Measurements from ENCODE around the gene FHDC1.

Gene FHDC1

GRCh38 chr4:152990471-152991131 is 54.5 kb downstream of the FHDC1 start:
- H3K36me3 ChIP-seq (ENCODE audit: insufficient read depth, low read length) = no peaks in the 10 kb centered on the region
- H3K9me3 ChIP-seq (ENCODE audit: control insufficient read depth, insufficient read depth, low read length) = no peaks in the 10 kb centered on the region
- no peak overlapping the region for H3K9ac ChIP-seq (ENCODE audit: low read depth, low read length)
- H3K4me1 ChIP-seq (ENCODE audit: insufficient read depth, low read length) = no peaks in the 10 kb centered on the region

- H3K36me3 ChIP-seq (ENCODE audit: insufficient read depth, low read length) = no peaks in the 10 kb centered on the region
- no peak overlapping the region for H3K9ac ChIP-seq (ENCODE audit: low read depth, low read length)
- peaks cover 6% of the 10 kb centered on the region; the same call in 1 of the 2 replicates for H3K4me1 ChIP-seq (ENCODE audit: insufficient read depth, low read length)
- no peaks in the 10 kb centered on the region for H3K9me3 ChIP-seq (ENCODE audit: control insufficient read depth, insufficient read depth, low read length)
Observed at GRCh38 chr4:152991398-152991797, 55.3 kb downstream of the FHDC1 start.

GRCh38 chr4:152992027-152992426 is 55.9 kb downstream of the FHDC1 start:
- H3K36me3 ChIP-seq (ENCODE audit: insufficient read depth, low read length) = no peaks in the 10 kb centered on the region
- H3K9me3 ChIP-seq (ENCODE audit: control insufficient read depth, insufficient read depth, low read length) = no peaks in the 10 kb centered on the region
- no peak overlapping the region for H3K9ac ChIP-seq (ENCODE audit: low read depth, low read length)
- H3K4me1 ChIP-seq (ENCODE audit: insufficient read depth, low read length) = peaks cover 11% of the 10 kb centered on the region; the same call in 1 of the 2 replicates

DNA sequence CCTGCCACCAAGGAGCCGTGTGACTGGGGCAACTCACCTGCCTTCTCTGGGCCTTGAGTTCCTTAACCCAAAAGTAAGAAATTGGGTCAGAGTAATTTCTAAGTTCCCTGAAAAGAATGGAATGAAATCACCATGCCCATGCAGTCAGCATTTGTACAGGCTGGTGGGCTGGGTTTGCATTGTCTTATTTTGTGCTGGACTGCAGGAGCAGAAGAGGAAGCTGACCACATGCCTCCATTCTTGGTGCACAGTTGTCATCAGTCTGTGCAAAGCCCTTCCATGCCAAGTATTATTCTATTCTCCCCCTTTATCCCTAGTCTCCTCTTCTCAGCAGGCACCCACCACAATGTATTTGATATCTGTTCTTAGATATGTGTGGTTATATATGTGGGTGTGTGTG is 56.3 kb downstream of the FHDC1 start:
- Histone ChIP-seq H3K4me1 (ENCODE audit: insufficient read depth, low read length) (peaks cover 11% of the 10 kb centered on the region; the same call in 1 of the 2 replicates), H3K36me3 (ENCODE audit: insufficient read depth, low read length) (no peaks in the 10 kb centered on the region), H3K9me3 (ENCODE audit: control insufficient read depth, insufficient read depth, low read length) (no peaks in the 10 kb centered on the region), H3K9ac (ENCODE audit: low read depth, low read length) (no peak overlapping the region)

DNA sequence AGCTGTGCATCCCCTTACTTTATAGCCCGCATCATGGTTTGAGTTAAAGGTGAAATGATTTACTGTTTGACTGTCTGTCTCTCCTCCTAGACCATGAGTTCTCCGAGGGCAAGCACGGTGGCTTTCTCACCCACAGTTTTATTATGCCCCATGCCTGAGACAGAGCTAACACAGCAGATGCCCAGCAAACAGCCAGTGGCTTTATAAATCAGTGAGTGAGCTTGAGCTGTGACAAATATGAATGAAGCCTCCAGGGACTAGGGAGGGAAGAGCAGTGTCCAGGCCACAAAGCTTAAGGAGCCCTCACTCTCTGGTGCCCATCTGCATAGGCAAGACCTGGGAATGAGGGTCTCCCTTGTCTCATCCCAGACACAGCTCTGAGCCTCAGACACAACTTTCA is 57.9 kb downstream of the FHDC1 start:
- peaks cover 11% of the 10 kb centered on the region; the same call in 1 of the 2 replicates for H3K4me1 ChIP-seq (ENCODE audit: insufficient read depth, low read length)

DNA sequence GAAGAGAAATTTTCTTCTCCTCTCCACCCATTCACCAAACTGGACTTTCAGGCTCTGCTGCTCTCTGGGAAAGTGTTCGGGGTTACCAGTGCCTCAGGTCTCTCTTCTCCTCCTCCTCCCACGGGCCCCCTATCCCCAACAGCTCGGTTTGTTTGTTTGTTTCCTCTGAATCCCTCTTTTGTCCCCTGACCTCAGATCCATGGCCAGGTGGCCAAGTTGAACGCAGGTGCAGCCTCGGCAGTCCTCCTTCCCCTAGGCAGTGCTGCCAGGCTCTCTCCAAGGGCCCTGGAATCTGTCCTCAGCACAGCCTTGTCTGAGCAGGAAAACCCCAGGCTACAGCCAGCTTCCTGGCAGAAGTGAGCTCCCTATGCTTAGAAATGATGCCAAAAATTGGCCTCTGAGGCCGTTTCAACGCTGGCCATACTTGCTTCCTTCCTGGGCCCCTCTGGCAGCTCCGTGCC is 60.0 kb downstream of the FHDC1 start:
- Histone ChIP-seq H3K36me3 (ENCODE audit: insufficient read depth, low read length) (no peaks in the 10 kb centered on the region), H3K9me3 (ENCODE audit: control insufficient read depth, insufficient read depth, low read length) (no peaks in the 10 kb centered on the region), H3K9ac (ENCODE audit: low read depth, low read length) (no peak overlapping the region), H3K4me1 (ENCODE audit: insufficient read depth, low read length) (peaks cover 11% of the 10 kb centered on the region; the same call in 1 of the 2 replicates)

More for the DNA sequence above, 57.9 kb downstream of the FHDC1 start:
- Histone ChIP-seq H3K9me3 (ENCODE audit: control insufficient read depth, insufficient read depth, low read length) (no peaks in the 10 kb centered on the region), H3K36me3 (ENCODE audit: insufficient read depth, low read length) (no peaks in the 10 kb centered on the region), H3K9ac (ENCODE audit: low read depth, low read length) (no peak overlapping the region)

GRCh38 chr4:152996672-152997071 is 60.5 kb downstream of the FHDC1 start:
- no peak overlapping the region for H3K9ac ChIP-seq (ENCODE audit: low read depth, low read length)
- peaks cover 13% of the 10 kb centered on the region; the same call in 1 of the 2 replicates for H3K4me1 ChIP-seq (ENCODE audit: insufficient read depth, low read length)
- no peaks in the 10 kb centered on the region for H3K36me3 ChIP-seq (ENCODE audit: insufficient read depth, low read length)
- H3K9me3 ChIP-seq (ENCODE audit: control insufficient read depth, insufficient read depth, low read length) = no peaks in the 10 kb centered on the region

- Histone ChIP-seq H3K9ac (ENCODE audit: low read depth, low read length) (no peak overlapping the region), H3K9me3 (ENCODE audit: control insufficient read depth, insufficient read depth, low read length) (no peaks in the 10 kb centered on the region), H3K36me3 (ENCODE audit: insufficient read depth, low read length) (no peaks in the 10 kb centered on the region), H3K4me1 (ENCODE audit: insufficient read depth, low read length) (peaks cover 17% of the 10 kb centered on the region)
Observed at GRCh38 chr4:152997288-152997687, 61.2 kb downstream of the FHDC1 start.

- H3K4me1 ChIP-seq (ENCODE audit: insufficient read depth, low read length) = peaks cover 17% of the 10 kb centered on the region
- H3K36me3 ChIP-seq (ENCODE audit: insufficient read depth, low read length) = no peaks in the 10 kb centered on the region
- H3K9me3 ChIP-seq (ENCODE audit: control insufficient read depth, insufficient read depth, low read length) = no peaks in the 10 kb centered on the region
- no peak overlapping the region for H3K9ac ChIP-seq (ENCODE audit: low read depth, low read length)
Observed at GRCh38 chr4:152997771-152998487, 61.8 kb downstream of the FHDC1 start.

DNA sequence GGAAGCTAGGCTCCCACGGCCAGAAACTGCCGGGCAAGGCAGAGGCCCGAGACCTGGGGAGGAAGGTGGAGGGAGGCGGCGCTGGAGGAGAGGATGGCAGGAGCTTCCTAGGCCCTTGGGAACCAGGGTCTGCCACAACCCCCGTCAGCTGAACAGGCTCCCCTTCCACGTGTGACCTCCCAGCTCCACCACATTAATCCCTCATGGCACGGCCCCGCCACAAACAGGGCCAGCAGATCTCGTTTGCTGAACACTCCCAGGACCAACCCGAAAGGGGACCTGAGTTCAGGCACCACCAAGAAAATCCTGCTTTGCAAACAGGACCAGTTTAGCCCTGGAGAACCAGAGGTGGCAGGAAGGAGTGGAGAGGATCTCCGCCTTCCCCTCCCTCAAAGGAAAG is 62.7 kb downstream of the FHDC1 start:
- peaks cover 17% of the 10 kb centered on the region for H3K4me1 ChIP-seq (ENCODE audit: insufficient read depth, low read length)
- H3K36me3 ChIP-seq (ENCODE audit: insufficient read depth, low read length) = no peaks in the 10 kb centered on the region
- no peaks in the 10 kb centered on the region for H3K9me3 ChIP-seq (ENCODE audit: control insufficient read depth, insufficient read depth, low read length)
- H3K9ac ChIP-seq (ENCODE audit: low read depth, low read length) = no peak overlapping the region

DNA sequence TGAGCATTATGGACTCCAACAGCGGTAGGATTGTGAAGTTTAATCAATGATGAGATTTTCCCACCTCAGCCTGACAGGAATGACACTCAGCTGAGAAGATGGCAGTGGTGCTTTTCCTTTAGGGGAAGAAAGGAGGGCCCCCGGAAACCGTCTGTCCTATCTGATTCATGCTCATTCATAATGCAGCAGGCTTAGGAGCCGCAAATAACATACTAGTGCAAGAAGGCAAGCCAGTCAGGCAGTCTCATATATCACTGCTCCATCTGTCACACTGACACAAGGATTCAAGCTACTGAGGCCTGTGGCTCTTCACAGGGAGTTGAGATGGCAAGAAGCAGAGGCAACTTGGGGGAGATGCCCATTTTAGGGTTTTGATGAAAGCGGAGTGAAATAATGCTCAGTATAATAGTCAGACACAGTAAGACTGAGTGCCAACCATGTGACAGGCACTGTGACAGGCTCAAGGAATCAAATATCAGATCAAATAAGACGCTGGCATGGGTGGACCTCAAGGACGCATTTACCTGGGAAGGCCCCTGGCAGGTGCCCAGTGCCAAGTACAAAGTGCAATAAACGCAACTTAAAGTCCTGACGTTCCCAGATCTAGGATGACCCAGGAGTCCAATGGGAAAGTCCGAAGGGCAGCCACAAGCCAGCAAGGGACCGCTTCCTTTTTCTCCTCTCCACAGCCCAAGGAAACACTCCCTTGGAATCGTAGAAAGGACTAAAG is 63.4 kb downstream of the FHDC1 start:
- Histone ChIP-seq H3K4me1 (ENCODE audit: insufficient read depth, low read length) (peaks cover 17% of the 10 kb centered on the region), H3K9me3 (ENCODE audit: control insufficient read depth, insufficient read depth, low read length) (no peaks in the 10 kb centered on the region), H3K9ac (ENCODE audit: low read depth, low read length) (no peak overlapping the region), H3K36me3 (ENCODE audit: insufficient read depth, low read length) (no peaks in the 10 kb centered on the region)

DNA sequence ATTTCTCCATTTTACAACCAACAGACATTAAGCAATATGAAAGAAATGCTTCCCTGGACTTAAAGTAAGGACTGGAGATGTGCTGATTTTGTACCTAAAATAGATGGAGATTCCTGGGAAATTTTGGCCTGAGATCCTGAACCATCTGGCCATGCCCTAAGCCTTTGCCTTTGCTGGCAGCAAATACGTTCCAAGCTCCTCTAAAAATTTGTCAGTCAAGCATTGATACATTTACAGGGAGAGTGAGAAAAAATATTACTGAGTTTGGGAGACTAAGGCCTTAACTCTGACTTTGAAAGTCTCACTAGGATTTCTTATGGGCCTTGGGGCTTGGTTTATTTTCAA is 63.9 kb downstream of the FHDC1 start:
- Histone ChIP-seq H3K4me1 (ENCODE audit: insufficient read depth, low read length) (peaks cover 17% of the 10 kb centered on the region), H3K36me3 (ENCODE audit: insufficient read depth, low read length) (no peaks in the 10 kb centered on the region), H3K9me3 (ENCODE audit: control insufficient read depth, insufficient read depth, low read length) (no peaks in the 10 kb centered on the region), H3K9ac (ENCODE audit: low read depth, low read length) (no peak overlapping the region)

DNA sequence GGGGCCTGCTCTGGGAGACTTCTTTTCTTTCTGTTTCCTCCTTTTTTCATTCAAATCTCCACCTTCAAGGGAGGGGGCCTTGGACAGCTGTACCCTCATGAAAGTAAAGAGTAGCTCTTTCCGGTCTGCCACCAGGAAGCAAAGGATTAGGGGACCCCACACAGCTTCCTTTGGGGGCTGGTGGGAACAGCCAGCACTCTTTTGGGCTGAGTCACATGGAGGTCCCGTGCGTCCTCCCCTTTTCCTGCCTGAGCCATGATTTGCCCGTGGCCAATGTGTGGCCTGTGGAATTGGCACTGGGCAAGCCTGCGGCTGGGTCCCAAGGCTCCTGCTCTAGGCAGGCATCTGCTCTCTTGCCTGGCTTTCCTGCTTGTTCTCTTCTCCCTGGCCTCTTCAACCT is 65.5 kb downstream of the FHDC1 start:
- no peaks in the 10 kb centered on the region for H3K36me3 ChIP-seq (ENCODE audit: insufficient read depth, low read length)
- H3K9me3 ChIP-seq (ENCODE audit: control insufficient read depth, insufficient read depth, low read length) = no peaks in the 10 kb centered on the region
- H3K9ac ChIP-seq (ENCODE audit: low read depth, low read length) = no peak overlapping the region
- H3K4me1 ChIP-seq (ENCODE audit: insufficient read depth, low read length) = peaks cover 14% of the 10 kb centered on the region

DNA sequence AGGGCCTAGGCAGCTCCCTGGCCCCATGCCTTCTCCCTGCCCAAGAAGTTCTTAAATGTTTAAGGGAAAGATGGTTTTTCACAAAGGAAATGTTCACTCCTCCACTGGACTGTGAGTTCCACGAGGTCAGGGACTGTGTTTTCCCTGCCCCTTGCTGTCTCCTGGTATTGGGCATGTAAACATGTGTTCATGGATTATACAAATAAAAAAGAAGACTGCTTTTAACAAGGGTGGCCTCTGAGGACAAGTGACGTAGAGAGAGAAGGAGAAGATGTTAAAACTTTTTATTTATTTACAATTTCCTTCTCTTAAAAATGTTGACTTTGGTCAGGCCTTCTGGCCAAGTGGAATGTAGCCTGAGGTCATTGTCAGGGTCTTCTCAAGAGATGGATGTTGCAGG is 66.0 kb downstream of the FHDC1 start:
- Histone ChIP-seq H3K9ac (ENCODE audit: low read depth, low read length) (no peak overlapping the region), H3K9me3 (ENCODE audit: control insufficient read depth, insufficient read depth, low read length) (no peaks in the 10 kb centered on the region), H3K36me3 (ENCODE audit: insufficient read depth, low read length) (no peaks in the 10 kb centered on the region), H3K4me1 (ENCODE audit: insufficient read depth, low read length) (peaks cover 12% of the 10 kb centered on the region)

All from ES-I3 (cell line).